Peyer's patch (tissue), 4 donors: ENCODE data around the gene DACH1.

ENCODE experiments used
- POLR2A ChIP-seq, 2 donors: fragments of 450-650 bp; IDR thresholded peaks; one replicate each; pipeline ENCODE4 v1.5.1; 2017; ENCODE audit warnings: antibody characterized with exemption in 2 of 2, mild to moderate bottlenecking in 2 of 2, moderate library complexity in 2 of 2
- TF ChIP-seq, protein P1 (sequence below), 6 experiments: fragments of 450-650 bp in 4 of 6; fragments of 200-600 bp in 2 of 6; sonication (generic) in 1 of 6; IDR thresholded peaks; one replicate each; pipeline ENCODE4 v1.5.1; 2017 to 2019; ENCODE audit warnings: antibody characterized with exemption in 6 of 6, mild to moderate bottlenecking in 3 of 6, moderate library complexity in 1 of 6

DNA sequence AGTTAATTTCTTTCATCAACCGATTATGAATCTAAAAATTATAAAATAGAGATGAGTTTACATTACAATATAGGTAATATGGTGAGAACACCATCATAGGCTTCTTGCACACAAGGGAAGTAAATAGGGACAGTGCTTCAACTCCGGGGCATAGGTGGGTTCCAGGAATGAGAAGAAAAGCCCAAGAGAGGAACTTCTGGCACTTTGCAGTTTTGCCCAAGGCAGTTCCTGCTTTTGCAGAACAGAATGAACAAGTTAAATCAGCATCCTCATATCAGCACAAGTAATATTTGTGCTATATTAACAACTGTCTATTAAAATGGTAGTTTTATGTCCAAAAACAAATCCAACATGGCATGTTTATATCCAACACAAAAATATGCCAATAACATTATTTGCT, 60.1 kb downstream of the DACH1 start:
- TF ChIP-seq POLR2A (IDR thresholded peaks at IDR 0.05): no peak
- TF ChIP-seq, protein P1, sequence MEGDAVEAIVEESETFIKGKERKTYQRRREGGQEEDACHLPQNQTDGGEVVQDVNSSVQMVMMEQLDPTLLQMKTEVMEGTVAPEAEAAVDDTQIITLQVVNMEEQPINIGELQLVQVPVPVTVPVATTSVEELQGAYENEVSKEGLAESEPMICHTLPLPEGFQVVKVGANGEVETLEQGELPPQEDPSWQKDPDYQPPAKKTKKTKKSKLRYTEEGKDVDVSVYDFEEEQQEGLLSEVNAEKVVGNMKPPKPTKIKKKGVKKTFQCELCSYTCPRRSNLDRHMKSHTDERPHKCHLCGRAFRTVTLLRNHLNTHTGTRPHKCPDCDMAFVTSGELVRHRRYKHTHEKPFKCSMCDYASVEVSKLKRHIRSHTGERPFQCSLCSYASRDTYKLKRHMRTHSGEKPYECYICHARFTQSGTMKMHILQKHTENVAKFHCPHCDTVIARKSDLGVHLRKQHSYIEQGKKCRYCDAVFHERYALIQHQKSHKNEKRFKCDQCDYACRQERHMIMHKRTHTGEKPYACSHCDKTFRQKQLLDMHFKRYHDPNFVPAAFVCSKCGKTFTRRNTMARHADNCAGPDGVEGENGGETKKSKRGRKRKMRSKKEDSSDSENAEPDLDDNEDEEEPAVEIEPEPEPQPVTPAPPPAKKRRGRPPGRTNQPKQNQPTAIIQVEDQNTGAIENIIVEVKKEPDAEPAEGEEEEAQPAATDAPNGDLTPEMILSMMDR (IDR thresholded peaks at IDR 0.05): no peak
